ENCODE data around the gene KRTAP10-11. TPM values are rescaled to one million over a fixed set of nuclear protein-coding genes. Genes with fewer than 3 reads are reported as not detected.
A peak's percentile ranks its signal among the peaks of the same experiment; 100 is the strongest.

KRTAP10-11 gene
- total and polyA plus RNA-seq, 2 of the 8 experiments (the other 6 are each of a cell fraction or from before 2014, with no cell fraction given), result not detected

- peaks cover 0 to 3% of the 10 kb centered on the region in 2 experiments; a peak in 3 of 4 replicates for H3K9me3 ChIP-seq (ENCODE audit: insufficient read depth in 2 of 2, low read depth in 1 of 2, low read length in 1 of 2)
- H3K79me2 ChIP-seq (ENCODE audit: control insufficient read depth in 1 of 2, insufficient read depth in 2 of 2, low read length in 2 of 2), result no peaks in the 10 kb centered on the region
- H3K4me1 ChIP-seq (replicated peaks in 1 of 4; ENCODE audit: control insufficient read depth in 3 of 4, insufficient read depth in 4 of 4, low read length in 3 of 4), result peaks cover 0 to 14% (median 4%) of the 10 kb centered on the region in 4 experiments; a peak in 3 of 7 replicates
- peak overlapping the region; percentile 80; the same call in 1 of the 2 replicates for H2BK12ac ChIP-seq (ENCODE audit: low read depth, low read length)
- WGBS, 2 experiments (ENCODE audit: extremely low coverage in 1 of 2, insufficient coverage in 1 of 2, insufficient read length in 1 of 2, insufficient replicate concordance in 2 of 2, low coverage in 1 of 2, low lambda C conversion rate in 2 of 2, missing lambda C conversion rate in 1 of 2), result 77% methylated on average over 6 of the region's 8 CpGs; no CpG with 5 or more reads in 1 of the 2 experiments
- H3K27me3 ChIP-seq (replicated peaks in 1 of 4; ENCODE audit: control insufficient read depth in 3 of 4, extremely low read depth in 1 of 4, insufficient read depth in 3 of 4, low read length in 3 of 4), result no peaks in the 10 kb centered on the region
- no peak overlapping the region for H2BK20ac ChIP-seq (ENCODE audit: low read length)
- no peak overlapping the region for H3K4me3 ChIP-seq (ENCODE audit: extremely low read depth in 1 of 4, insufficient read depth in 2 of 4, low read depth in 3 of 4, low read length in 4 of 4)
- no peak overlapping the region for H2BK120ac ChIP-seq (replicated peaks; ENCODE audit: low read depth, low read length)
- no peaks in the 10 kb centered on the region for H3K36me3 ChIP-seq (ENCODE audit: control insufficient read depth in 2 of 4, insufficient read depth in 4 of 4, low read length in 3 of 4)
- no peaks in the 10 kb centered on the region for H4K20me1 ChIP-seq (replicated peaks in 1 of 2; ENCODE audit: control insufficient read depth in 1 of 2, insufficient read depth in 2 of 2, low read length in 2 of 2)
- no peak overlapping the region for H4K8ac ChIP-seq (ENCODE audit: extremely low read depth, insufficient read depth, low read length)
- FAIRE-seq (no peak), DNase-seq (ENCODE audit: low read depth in 1 of 2, low spot score in 2 of 2) (no peak)
- H3K4ac ChIP-seq (replicated peaks; ENCODE audit: insufficient read length, low read depth, low read length), result no peak overlapping the region
- H3K27ac ChIP-seq (ENCODE audit: low read depth, low read length), result no peak overlapping the region
- H2BK15ac ChIP-seq (ENCODE audit: low read length), result 0 out of 2 replicates have a peak overlapping the region, but pooled peaks have one; percentile 61
- no peak overlapping the region for H4K91ac ChIP-seq (replicated peaks; ENCODE audit: insufficient read length, low read length)
- H3K14ac ChIP-seq (ENCODE audit: insufficient read length), result no peak overlapping the region
- no peak for TF ChIP-seq SAP30 (IDR thresholded peaks at IDR 0.05; ENCODE audit: insufficient read depth, insufficient replicate concordance, low read length)
- ChIA-PET CTCF (ENCODE audit: partially characterized antibody) (interaction anchor here (1.2 to 2.5 kb wide), 5 partner anchors 9 to 153 kb away, joined by 4 to 8 read pairs (median 6); no protein-coding TSS in a partner anchor), POLR2A (ENCODE audit: partially characterized antibody) (interaction anchor here (1.1 kb wide), 1 partner anchor 39 kb away, joined by 4 read pairs; no protein-coding TSS in a partner anchor)
- H3K9ac ChIP-seq (replicated peaks in 1 of 4; ENCODE audit: extremely low read depth in 1 of 4, low read depth in 3 of 4, low read length in 3 of 4), result no peak overlapping the region
- no peaks in the 10 kb centered on the region; the same call in 1 of the 2 replicates for H3K79me1 ChIP-seq (ENCODE audit: low read depth, low read length)
- H3K23me2 ChIP-seq (ENCODE audit: low read depth, low read length), result no peaks in the 10 kb centered on the region; the same call in 1 of the 2 replicates
- H3K23ac ChIP-seq (ENCODE audit: insufficient read length), result no peak overlapping the region
- H2AFZ ChIP-seq (ENCODE audit: low read length), result no peak overlapping the region
- H2BK5ac ChIP-seq (ENCODE audit: low read depth, low read length), result peak overlapping the region; percentile 24; the same call in 1 of the 2 replicates
- H3K56ac ChIP-seq (replicated peaks; ENCODE audit: insufficient read length, low read depth, low read length), result no peak overlapping the region
- 0 out of 2 replicates have a peak overlapping the region, but pooled peaks have one; percentile 6 for H2AK5ac ChIP-seq (ENCODE audit: low read depth, low read length)
- H3K4me2 ChIP-seq (ENCODE audit: insufficient read depth in 1 of 2, low read depth in 2 of 2, low read length in 2 of 2), result no peak overlapping the region
- H4K5ac ChIP-seq (ENCODE audit: insufficient read length, low read depth, low read length), result no peak overlapping the region
- H3K18ac ChIP-seq (ENCODE audit: extremely low read depth, low read length), result no peak overlapping the region
Measured at GRCh38 chr21:44647222-44647552, 973 bp downstream of the KRTAP10-11 start.
